HEK293 (cell line): Measurements from ENCODE around the gene HOXC10.

ENCODE experiments used
- BCL11A ChIP-seq: fragments of 450-650 bp; formaldehyde crosslinking; IDR thresholded peaks from 2 replicates; pipeline ENCODE4 v1.5.1; 2016; ENCODE audit warnings: low read depth, missing biosample characterization, missing genetic modification characterization
- OSR2 ChIP-seq: fragments of 450-650 bp; formaldehyde crosslinking; IDR thresholded peaks from 2 replicates; pipeline ENCODE4 v1.5.1; 2016; ENCODE audit warnings: missing biosample characterization, missing genetic modification characterization
- SP7 ChIP-seq: fragments of 450-650 bp; formaldehyde crosslinking; IDR thresholded peaks from 2 replicates; pipeline ENCODE4 v1.5.1; 2016; ENCODE audit warnings: missing biosample characterization, missing genetic modification characterization
- ZBTB21 ChIP-seq: fragments of 450-650 bp; formaldehyde crosslinking; IDR thresholded peaks from 2 replicates; pipeline ENCODE4 v1.5.1; 2017; ENCODE audit warnings: missing biosample characterization, missing genetic modification characterization
- ZBTB48 ChIP-seq: fragments of 450-650 bp; formaldehyde crosslinking; IDR thresholded peaks from 2 replicates; pipeline ENCODE4 v1.5.1; 2016; ENCODE audit warnings: missing biosample characterization, missing genetic modification characterization
- ZEB2 ChIP-seq: fragments of 450-650 bp; formaldehyde crosslinking; IDR thresholded peaks from 2 replicates; pipeline ENCODE4 v1.5.1; 2016; ENCODE audit warnings: missing biosample characterization, missing genetic modification characterization
- ZNF114 ChIP-seq: fragments of 450-650 bp; formaldehyde crosslinking; IDR thresholded peaks from 2 replicates; pipeline ENCODE4 v1.5.0; 2017; ENCODE audit warnings: missing biosample characterization, missing genetic modification characterization
- ZNF133 ChIP-seq: fragments of 450-650 bp; formaldehyde crosslinking; IDR thresholded peaks from 2 replicates; pipeline ENCODE4 v1.5.1; 2016; ENCODE audit warnings: missing biosample characterization, missing genetic modification characterization
- ZNF157 ChIP-seq: fragments of 450-650 bp; formaldehyde crosslinking; IDR thresholded peaks from 2 replicates; pipeline ENCODE4 v1.5.1; 2016; ENCODE audit warnings: missing biosample characterization, missing genetic modification characterization
- ZNF211 ChIP-seq: fragments of 450-650 bp; formaldehyde crosslinking; IDR thresholded peaks from 2 replicates; pipeline ENCODE4 v1.5.1; 2016; ENCODE audit warnings: low read depth, missing biosample characterization, missing genetic modification characterization
- ZNF23 ChIP-seq: fragments of 450-650 bp; formaldehyde crosslinking; IDR thresholded peaks from 2 replicates; pipeline ENCODE4 v1.5.1; 2016; ENCODE audit warnings: missing biosample characterization, missing genetic modification characterization, borderline replicate concordance
- ZNF248 ChIP-seq: fragments of 450-650 bp; formaldehyde crosslinking; IDR thresholded peaks from 2 replicates; pipeline ENCODE4 v1.5.1; 2017; ENCODE audit warnings: missing biosample characterization, missing genetic modification characterization
- ZNF292 ChIP-seq: fragments of 450-650 bp; formaldehyde crosslinking; IDR thresholded peaks from 2 replicates; pipeline ENCODE4 v1.5.1; 2016; ENCODE audit warnings: low read depth, missing biosample characterization, missing genetic modification characterization, borderline replicate concordance
- ZNF311 ChIP-seq: fragments of 450-650 bp; formaldehyde crosslinking; IDR thresholded peaks from 2 replicates; pipeline ENCODE4 v1.5.1; 2017; ENCODE audit warnings: missing biosample characterization, missing genetic modification characterization, borderline replicate concordance
- ZNF335 ChIP-seq: fragments of 450-650 bp; formaldehyde crosslinking; conservative IDR thresholded peaks from 2 replicates; pipeline ENCODE4 v1.5.1; 2016; ENCODE audit warnings: missing biosample characterization, missing genetic modification characterization
- ZNF341 ChIP-seq: fragments of 450-650 bp; formaldehyde crosslinking; IDR thresholded peaks from 2 replicates; pipeline ENCODE4; 2016; ENCODE audit warnings: low read depth, missing biosample characterization, missing genetic modification characterization
- ZNF416 ChIP-seq: fragments of 450-650 bp; formaldehyde crosslinking; IDR thresholded peaks from 2 replicates; pipeline ENCODE4 v1.5.1; 2016; ENCODE audit warnings: missing biosample characterization, missing genetic modification characterization
- ZNF423 ChIP-seq: fragments of 450-650 bp; formaldehyde crosslinking; IDR thresholded peaks from 2 replicates; pipeline ENCODE4 v1.5.1; 2016; ENCODE audit warnings: missing biosample characterization, missing genetic modification characterization
- ZNF433 ChIP-seq: fragments of 450-650 bp; formaldehyde crosslinking; IDR thresholded peaks from 2 replicates; pipeline ENCODE4 v1.5.1; 2016; ENCODE audit warnings: missing biosample characterization, missing genetic modification characterization, low read depth
- ZNF501 ChIP-seq: fragments of 450-650 bp; formaldehyde crosslinking; IDR thresholded peaks from 2 replicates; pipeline ENCODE4 v1.5.1; 2016; ENCODE audit warnings: missing biosample characterization, missing genetic modification characterization
- ZNF510 ChIP-seq: fragments of 450-650 bp; formaldehyde crosslinking; IDR thresholded peaks from 2 replicates; pipeline ENCODE4 v1.5.1; 2018; ENCODE audit warnings: mild to moderate bottlenecking, missing genetic modification characterization, missing biosample characterization; ENCODE audit not compliant: insufficient replicate concordance
- ZNF544 ChIP-seq: fragments of 450-650 bp; formaldehyde crosslinking; IDR thresholded peaks from 2 replicates; pipeline ENCODE4 v1.5.0; 2017; ENCODE audit warnings: missing biosample characterization, missing genetic modification characterization
- ZNF560 ChIP-seq: fragments of 450-650 bp; formaldehyde crosslinking; IDR thresholded peaks from 2 replicates; pipeline ENCODE4 v1.5.1; 2017; ENCODE audit warnings: missing biosample characterization, missing genetic modification characterization, borderline replicate concordance
- ZNF610 ChIP-seq: fragments of 450-650 bp; formaldehyde crosslinking; IDR thresholded peaks from 2 replicates; pipeline ENCODE4 v1.5.1; 2016; ENCODE audit warnings: missing biosample characterization, missing genetic modification characterization, borderline replicate concordance
- ZNF621 ChIP-seq: fragments of 450-650 bp; formaldehyde crosslinking; IDR thresholded peaks from 2 replicates; pipeline ENCODE4 v1.5.1; 2017; ENCODE audit warnings: missing biosample characterization, missing genetic modification characterization
- ZNF623 ChIP-seq: fragments of 450-650 bp; formaldehyde crosslinking; IDR thresholded peaks from 2 replicates; pipeline ENCODE4 v1.5.1; 2016; ENCODE audit warnings: missing biosample characterization, missing genetic modification characterization
- ZNF664 ChIP-seq: fragments of 450-650 bp; formaldehyde crosslinking; IDR thresholded peaks from 2 replicates; pipeline ENCODE4 v1.5.1; 2016; ENCODE audit warnings: missing biosample characterization, missing genetic modification characterization
- ZNF747 ChIP-seq: fragments of 450-650 bp; formaldehyde crosslinking; IDR thresholded peaks from 2 replicates; pipeline ENCODE4 v1.5.1; 2016; ENCODE audit warnings: missing biosample characterization, missing genetic modification characterization
- ZNF76 ChIP-seq: fragments of 450-650 bp; formaldehyde crosslinking; IDR thresholded peaks from 2 replicates; pipeline ENCODE4; 2016; ENCODE audit warnings: low read depth, missing biosample characterization, missing genetic modification characterization, borderline replicate concordance
- ZNF837 ChIP-seq: fragments of 450-650 bp; formaldehyde crosslinking; IDR thresholded peaks from 2 replicates; pipeline ENCODE4 v1.5.1; 2016; ENCODE audit warnings: missing biosample characterization, missing genetic modification characterization
- ZSCAN30 ChIP-seq: fragments of 450-650 bp; IDR thresholded peaks from 2 replicates; pipeline ENCODE4 v1.5.1; 2018; ENCODE audit warnings: missing biosample characterization, mild to moderate bottlenecking, missing genetic modification characterization, moderate library complexity
- ZXDB ChIP-seq: fragments of 450-650 bp; formaldehyde crosslinking; IDR thresholded peaks from 2 replicates; pipeline ENCODE4 v1.5.1; 2016; ENCODE audit warnings: missing biosample characterization, missing genetic modification characterization
- TF ChIP-seq, protein P1 (sequence below): fragments of 450-650 bp; IDR thresholded peaks from 2 replicates; pipeline ENCODE4 v1.5.1; 2018; ENCODE audit warnings: missing biosample characterization, mild to moderate bottlenecking, missing genetic modification characterization
- TF ChIP-seq, protein P2 (sequence below): fragments of 450-650 bp; formaldehyde crosslinking; IDR thresholded peaks from 2 replicates; pipeline ENCODE4 v1.5.1; 2016; ENCODE audit warnings: missing biosample characterization, missing genetic modification characterization
- TF ChIP-seq, protein P3 (sequence below): fragments of 450-650 bp; formaldehyde crosslinking; IDR thresholded peaks from 2 replicates; pipeline ENCODE4 v1.5.1; 2016; ENCODE audit warnings: missing biosample characterization, missing genetic modification characterization
- TF ChIP-seq, protein P4 (sequence below): fragments of 450-650 bp; formaldehyde crosslinking; IDR thresholded peaks from 2 replicates; pipeline ENCODE4 v1.5.1; 2016; ENCODE audit warnings: missing biosample characterization, missing genetic modification characterization, borderline replicate concordance

Gene HOXC10

DNA sequence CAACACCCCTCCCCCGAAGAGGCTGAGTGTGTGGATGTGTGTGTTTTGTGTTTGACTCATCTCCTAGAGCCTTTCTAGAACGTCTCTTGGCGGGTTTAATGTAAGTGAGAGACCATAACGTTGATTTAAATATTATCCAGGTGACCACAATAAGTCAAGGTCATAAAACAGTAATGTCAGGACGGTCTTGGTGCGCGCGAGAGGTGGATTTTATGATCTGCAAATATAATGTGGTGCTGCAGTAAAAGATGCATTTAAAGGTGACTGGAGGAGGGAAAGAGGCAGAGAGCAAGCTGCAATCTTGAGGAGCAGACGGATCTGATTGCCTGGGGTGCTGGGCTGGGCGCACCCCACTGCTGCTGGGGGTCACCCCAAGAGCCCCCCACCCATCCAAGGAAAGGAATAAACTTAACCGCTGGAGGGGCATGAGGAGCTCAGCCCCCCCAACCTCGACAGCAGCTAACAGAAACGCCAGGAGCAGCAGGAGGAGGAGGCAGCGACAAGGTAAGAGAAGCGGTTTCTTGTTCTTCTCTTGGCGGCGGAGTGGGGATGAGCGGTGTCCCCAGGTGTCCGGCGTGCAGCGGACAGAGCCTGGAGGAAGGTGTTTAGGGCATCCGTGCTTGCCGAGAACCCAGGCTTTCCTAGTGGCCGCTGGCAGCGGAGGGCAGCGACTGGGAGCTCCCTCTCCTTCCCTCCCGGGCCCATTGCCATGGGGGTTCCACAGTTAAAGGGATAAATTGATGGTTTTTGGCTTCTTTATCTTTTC, 5.5 kb downstream of the HOXC10 start (continued):
- TF ChIP-seq ZNF292 (no peak), ZNF510 (no peak), ZNF501 (tag by site-specific recombination) (no peak), ZNF560 (tag by site-specific recombination) (no peak), ZNF837 (no peak), SP7 (tag by site-specific recombination) (peak; percentile 42), ZNF248 (no peak), ZNF623 (tag by site-specific recombination) (no peak), ZNF23 (tag by site-specific recombination) (no peak), ZNF610 (no peak), ZEB2 (tag by site-specific recombination) (0 out of 2 replicates have a peak, but pooled peaks have one; percentile 22), ZBTB21 (tag by site-specific recombination) (no peak), ZNF423 (no peak), ZNF76 (tag by site-specific recombination) (no peak), ZSCAN30 (peak; percentile 57), ZNF544 (no peak), ZNF433 (tag by site-specific recombination) (no peak), ZNF621 (tag by site-specific recombination) (no peak), ZNF311 (no peak), ZNF335 (peak; percentile 41), OSR2 (peak; percentile 38; the same call in 1 of the 2 replicates), ZNF416 (no peak), ZNF133 (tag by site-specific recombination) (no peak), ZNF664 (tag by site-specific recombination) (no peak), ZNF747 (tag by site-specific recombination) (no peak), ZNF114 (no peak), ZXDB (peak; percentile 28; the same call in 1 of the 2 replicates), BCL11A (peak; percentile 75; the same call in 1 of the 2 replicates), ZNF341 (tag by site-specific recombination) (no peak), ZBTB48 (tag by site-specific recombination) (no peak), ZNF211 (tag by site-specific recombination) (no peak), ZNF157 (tag by site-specific recombination) (no peak)
- TF ChIP-seq, protein P1, sequence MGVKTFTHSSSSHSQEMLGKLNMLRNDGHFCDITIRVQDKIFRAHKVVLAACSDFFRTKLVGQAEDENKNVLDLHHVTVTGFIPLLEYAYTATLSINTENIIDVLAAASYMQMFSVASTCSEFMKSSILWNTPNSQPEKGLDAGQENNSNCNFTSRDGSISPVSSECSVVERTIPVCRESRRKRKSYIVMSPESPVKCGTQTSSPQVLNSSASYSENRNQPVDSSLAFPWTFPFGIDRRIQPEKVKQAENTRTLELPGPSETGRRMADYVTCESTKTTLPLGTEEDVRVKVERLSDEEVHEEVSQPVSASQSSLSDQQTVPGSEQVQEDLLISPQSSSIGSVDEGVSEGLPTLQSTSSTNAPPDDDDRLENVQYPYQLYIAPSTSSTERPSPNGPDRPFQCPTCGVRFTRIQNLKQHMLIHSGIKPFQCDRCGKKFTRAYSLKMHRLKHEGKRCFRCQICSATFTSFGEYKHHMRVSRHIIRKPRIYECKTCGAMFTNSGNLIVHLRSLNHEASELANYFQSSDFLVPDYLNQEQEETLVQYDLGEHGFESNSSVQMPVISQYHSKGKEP: peak; percentile 99
- TF ChIP-seq, protein P2, sequence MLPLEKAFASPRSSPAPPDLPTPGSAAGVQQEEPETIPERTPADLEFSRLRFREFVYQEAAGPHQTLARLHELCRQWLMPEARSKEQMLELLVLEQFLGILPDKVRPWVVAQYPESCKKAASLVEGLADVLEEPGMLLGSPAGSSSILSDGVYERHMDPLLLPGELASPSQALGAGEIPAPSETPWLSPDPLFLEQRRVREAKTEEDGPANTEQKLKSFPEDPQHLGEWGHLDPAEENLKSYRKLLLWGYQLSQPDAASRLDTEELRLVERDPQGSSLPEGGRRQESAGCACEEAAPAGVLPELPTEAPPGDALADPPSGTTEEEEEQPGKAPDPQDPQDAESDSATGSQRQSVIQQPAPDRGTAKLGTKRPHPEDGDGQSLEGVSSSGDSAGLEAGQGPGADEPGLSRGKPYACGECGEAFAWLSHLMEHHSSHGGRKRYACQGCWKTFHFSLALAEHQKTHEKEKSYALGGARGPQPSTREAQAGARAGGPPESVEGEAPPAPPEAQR (tag by site-specific recombination): no peak
- TF ChIP-seq, protein P3, sequence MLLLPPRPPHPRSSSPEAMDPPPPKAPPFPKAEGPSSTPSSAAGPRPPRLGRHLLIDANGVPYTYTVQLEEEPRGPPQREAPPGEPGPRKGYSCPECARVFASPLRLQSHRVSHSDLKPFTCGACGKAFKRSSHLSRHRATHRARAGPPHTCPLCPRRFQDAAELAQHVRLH (tag by site-specific recombination): no peak; the same call in 1 of the 2 replicates
- TF ChIP-seq, protein P4, sequence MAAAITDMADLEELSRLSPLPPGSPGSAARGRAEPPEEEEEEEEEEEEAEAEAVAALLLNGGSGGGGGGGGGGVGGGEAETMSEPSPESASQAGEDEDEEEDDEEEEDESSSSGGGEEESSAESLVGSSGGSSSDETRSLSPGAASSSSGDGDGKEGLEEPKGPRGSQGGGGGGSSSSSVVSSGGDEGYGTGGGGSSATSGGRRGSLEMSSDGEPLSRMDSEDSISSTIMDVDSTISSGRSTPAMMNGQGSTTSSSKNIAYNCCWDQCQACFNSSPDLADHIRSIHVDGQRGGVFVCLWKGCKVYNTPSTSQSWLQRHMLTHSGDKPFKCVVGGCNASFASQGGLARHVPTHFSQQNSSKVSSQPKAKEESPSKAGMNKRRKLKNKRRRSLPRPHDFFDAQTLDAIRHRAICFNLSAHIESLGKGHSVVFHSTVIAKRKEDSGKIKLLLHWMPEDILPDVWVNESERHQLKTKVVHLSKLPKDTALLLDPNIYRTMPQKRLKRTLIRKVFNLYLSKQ (tag by site-specific recombination): no peak
